Activated naive CD8-positive, alpha-beta T cell (primary cell): ENCODE data around the gene RBM17.
"Not testable (repeated sequence)": the region's sequence is repeated elsewhere in the genome, so short reads cannot be mapped to it uniquely, and the experiment has no call there.

Source experiments
- H3K27ac Mint-ChIP-seq: one replicate; pipeline ENCODE4 v1.8.0; 2021; ENCODE audit warnings: mixed read lengths
- H3K27me3 Mint-ChIP-seq: one replicate; pipeline ENCODE4 v1.8.0; 2021; ENCODE audit warnings: mixed read lengths
- H3K36me3 Mint-ChIP-seq: one replicate; pipeline ENCODE4 v1.8.0; 2021; ENCODE audit warnings: mixed read lengths
- H3K4me1 Mint-ChIP-seq: one replicate; pipeline ENCODE4 v1.8.0; 2021; ENCODE audit warnings: low read depth, mixed read lengths
- H3K4me3 Mint-ChIP-seq: one replicate; pipeline ENCODE4 v1.8.0; 2021; ENCODE audit warnings: mild to moderate bottlenecking, mixed read lengths
- H3K9me3 Mint-ChIP-seq: one replicate; pipeline ENCODE4 v1.8.0; 2021; ENCODE audit warnings: low read depth, mixed read lengths

RBM17 gene

DNA sequence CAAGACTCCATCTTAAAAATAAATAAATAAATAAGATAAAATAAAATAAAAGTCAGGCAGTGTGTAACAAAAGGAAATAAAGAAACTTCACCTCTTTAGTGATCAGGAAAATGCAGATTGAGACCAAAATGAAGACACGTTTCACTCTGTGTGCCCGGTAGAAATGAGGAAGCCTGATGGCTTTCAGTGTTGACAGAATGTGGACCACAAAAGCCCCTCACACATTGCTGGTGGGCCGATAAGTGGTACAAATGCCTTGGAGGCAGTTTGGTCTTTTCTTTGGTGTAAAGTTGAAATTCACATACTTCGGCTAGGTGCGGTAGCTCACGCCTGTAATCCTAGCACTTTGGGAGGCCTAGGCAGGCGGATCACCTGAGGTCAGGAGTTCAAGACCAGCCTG lies 69.4 kb downstream of the RBM17 start:
- Mint-ChIP-seq H3K9me3 (no peaks in the 10 kb centered on the region), H3K4me3 (no peak overlapping the region), H3K27ac (no peak overlapping the region), H3K4me1 (peaks cover 17% of the 10 kb centered on the region), H3K36me3 (no peaks in the 10 kb centered on the region), H3K27me3 (no peaks in the 10 kb centered on the region)

DNA sequence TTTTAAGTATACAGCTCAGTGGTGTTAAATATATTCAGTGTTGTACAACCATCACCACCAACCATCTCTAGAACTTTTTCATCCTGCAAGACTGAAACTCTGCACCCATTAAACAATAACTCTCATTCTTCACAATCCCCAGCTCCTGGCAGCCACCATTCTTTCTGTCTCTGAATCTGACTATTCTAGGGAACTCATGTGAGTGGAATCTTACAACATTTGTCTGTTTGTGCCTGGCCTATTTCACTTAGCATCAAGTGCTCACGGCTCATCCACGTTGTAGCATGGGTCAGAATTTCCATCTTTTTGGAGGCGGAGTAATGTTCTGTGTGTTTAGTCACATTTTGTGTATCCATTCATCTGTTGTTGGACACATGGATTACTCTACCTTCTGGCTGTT lies 73.1 kb downstream of the RBM17 start:
- no peak overlapping the region for H3K4me3 Mint-ChIP-seq
- H3K27me3 Mint-ChIP-seq = no peaks in the 10 kb centered on the region
- peak overlapping the region; percentile 72 for H3K27ac Mint-ChIP-seq
- no peaks in the 10 kb centered on the region for H3K36me3 Mint-ChIP-seq
- H3K4me1 Mint-ChIP-seq = peaks cover 36% of the 10 kb centered on the region
- no peaks in the 10 kb centered on the region for H3K9me3 Mint-ChIP-seq

- Mint-ChIP-seq H3K9me3 (no peaks in the 10 kb centered on the region), H3K27ac (peak overlapping the region; percentile 76), H3K36me3 (peaks cover 3% of the 10 kb centered on the region), H3K4me3 (peak overlapping the region; percentile 64), H3K27me3 (no peaks in the 10 kb centered on the region), H3K4me1 (peaks cover 43% of the 10 kb centered on the region)
These were observed 73.9 kb downstream of the RBM17 start for GRCh38 chr10:6162589-6163356.

GRCh38 chr10:6163364-6164270 lies 74.8 kb downstream of the RBM17 start:
- Mint-ChIP-seq H3K9me3 (no peaks in the 10 kb centered on the region), H3K4me1 (peaks cover 45% of the 10 kb centered on the region), H3K4me3 (peak overlapping the region; percentile 98), H3K27ac (peak overlapping the region; percentile 95), H3K36me3 (peaks cover 3% of the 10 kb centered on the region), H3K27me3 (no peaks in the 10 kb centered on the region)

DNA sequence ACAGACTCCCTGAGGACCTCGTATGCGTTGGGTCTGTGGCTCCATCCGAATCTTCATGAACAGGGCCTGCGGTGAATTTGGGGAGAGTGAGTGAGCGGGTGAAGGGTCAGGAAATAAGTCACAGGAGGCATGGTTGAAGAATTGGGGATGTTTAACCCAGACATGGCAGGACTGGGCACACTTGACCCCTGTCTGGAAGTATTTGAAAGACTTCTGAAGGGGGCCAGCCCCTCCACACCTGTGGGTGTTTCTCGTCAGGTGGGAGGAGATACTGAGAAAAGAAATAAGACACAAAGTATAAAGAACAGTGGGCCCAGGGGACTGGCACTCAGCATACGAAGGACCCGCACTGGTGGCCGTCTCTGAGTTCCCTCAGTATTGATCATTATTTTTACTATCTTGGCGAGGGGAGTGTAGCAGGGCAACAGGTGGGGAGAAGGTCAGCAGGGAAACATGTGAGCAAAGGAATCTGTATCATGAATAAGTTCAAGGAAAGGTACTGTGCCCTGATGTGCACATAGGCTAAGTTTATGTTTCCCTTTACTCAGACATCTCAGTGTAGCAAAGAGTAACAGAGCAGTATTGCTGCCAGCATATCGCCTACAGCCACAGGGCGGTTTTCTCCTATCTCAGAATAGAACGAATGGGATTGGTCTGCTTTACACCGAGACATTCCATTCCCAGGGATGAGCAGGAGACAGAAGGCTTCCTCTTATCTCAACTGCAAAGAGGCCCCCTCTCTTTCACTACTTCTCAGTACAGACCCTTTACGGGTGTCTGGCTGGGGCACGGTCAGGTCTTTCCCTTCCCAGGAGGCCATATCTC lies 75.6 kb downstream of the RBM17 start:
- Mint-ChIP-seq H3K4me1 (peaks cover 53% of the 10 kb centered on the region), H3K27ac (peak overlapping the region; percentile 95), H3K36me3 (peaks cover 3% of the 10 kb centered on the region), H3K27me3 (no peaks in the 10 kb centered on the region), H3K9me3 (no peaks in the 10 kb centered on the region), H3K4me3 (peak overlapping the region; percentile 98)

DNA sequence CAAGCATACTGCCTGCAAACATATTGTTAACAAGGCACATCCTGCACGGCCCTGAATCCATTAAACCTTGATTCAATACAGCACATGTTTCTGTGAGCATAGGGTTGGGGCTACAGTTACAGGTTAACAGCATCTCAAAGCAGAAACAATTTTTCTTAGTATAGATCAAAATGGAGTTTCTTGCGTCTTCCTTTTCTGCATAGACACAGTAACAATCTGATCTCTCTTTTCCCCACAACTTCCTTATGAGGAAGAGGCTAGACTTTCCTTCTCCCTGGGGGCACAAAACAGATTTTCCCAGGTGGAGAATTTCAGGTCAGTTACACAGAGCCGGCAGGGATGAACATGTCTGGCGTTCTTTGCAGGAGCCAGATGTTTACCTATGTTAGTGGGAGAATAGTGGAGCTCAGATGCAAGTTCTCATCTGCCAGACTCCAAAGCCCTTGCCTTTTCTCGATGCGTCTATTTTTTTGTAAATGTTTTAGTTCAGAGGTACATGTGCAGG lies 76.4 kb downstream of the RBM17 start:
- peaks cover 3% of the 10 kb centered on the region for H3K36me3 Mint-ChIP-seq
- H3K27ac Mint-ChIP-seq = peak overlapping the region; percentile 95
- H3K27me3 Mint-ChIP-seq = no peaks in the 10 kb centered on the region
- H3K9me3 Mint-ChIP-seq = no peaks in the 10 kb centered on the region
- peaks cover 60% of the 10 kb centered on the region for H3K4me1 Mint-ChIP-seq
- H3K4me3 Mint-ChIP-seq = peak overlapping the region; percentile 98

GRCh38 chr10:6165933-6166332 lies 77.1 kb downstream of the RBM17 start:
- not testable (repeated sequence) for H3K36me3 Mint-ChIP-seq, H3K27me3 Mint-ChIP-seq, H3K9me3 Mint-ChIP-seq
- H3K4me1 Mint-ChIP-seq = peaks cover 65% of the 10 kb centered on the region
- peak overlapping the region; percentile 95 for H3K27ac Mint-ChIP-seq
- peak overlapping the region; percentile 98 for H3K4me3 Mint-ChIP-seq
